Activated CD4-positive, alpha-beta memory T cell treated with anti-CD3 and anti-CD28 coated beads for 36 hours (primary cell): ENCODE results near the gene ZMIZ1. TPM values are rescaled to one million over a fixed set of nuclear protein-coding genes. Genes with fewer than 3 reads are reported as not detected.

ENCODE experiments used
- CTCF ChIA-PET: fragments of 350-600 bp; sonication (Branson Sonifier 250); formaldehyde crosslinking; loops from one replicate; lab custom pipeline; 2021; ENCODE audit warnings: antibody characterized with exemption, inconsistent platforms; lab: Charles Lee
- POLR2A ChIA-PET: fragments of 350-600 bp; sonication (Branson Sonifier 250); formaldehyde crosslinking; loops from one replicate; lab custom pipeline; 2021; ENCODE audit warnings: antibody characterized with exemption; lab: Charles Lee
- DNase-seq: peaks from one replicate; pipeline ENCODE4 v3.0.0-alpha.2; 2020
- H3K27ac Mint-ChIP-seq: one replicate; pipeline ENCODE4 v1.8.0; 2021; ENCODE audit warnings: mixed read lengths
- H3K27me3 Mint-ChIP-seq: one replicate; pipeline ENCODE4 v1.8.0; 2021; ENCODE audit warnings: mixed read lengths
- H3K36me3 Mint-ChIP-seq: one replicate; pipeline ENCODE4 v1.8.0; 2021; ENCODE audit warnings: mixed read lengths
- H3K4me1 Mint-ChIP-seq: one replicate; pipeline ENCODE4 v1.8.0; 2021; ENCODE audit warnings: low read depth, mixed read lengths
- H3K4me3 Mint-ChIP-seq: one replicate; pipeline ENCODE4 v1.8.0; 2021; ENCODE audit warnings: mild to moderate bottlenecking, mixed read lengths
- H3K9me3 Mint-ChIP-seq: one replicate; pipeline ENCODE4 v1.8.0; 2021; ENCODE audit warnings: mixed read lengths
- intact Hi-C: fragments of 100-400 bp; cut with micrococcal nuclease; formaldehyde crosslinking; loops from one replicate; pipeline ENCODE4 v1.15.1; 2023
- total RNA-seq, 2 experiments: library from RNA; stranded (reverse); gene quantifications; one replicate each; pipeline ENCODE4 v1.2.3, GENCODE V29; 2021

Gene ZMIZ1
- total RNA-seq, 2 experiments from 2014 or later = 28.5 to 29.2 TPM

GRCh38 chr10:79179164-79179956, 110.6 kb downstream of the ZMIZ1 start:
- Mint-ChIP-seq H3K36me3 (no peaks in the 10 kb centered on the region), H3K27me3 (no peaks in the 10 kb centered on the region), H3K9me3 (no peaks in the 10 kb centered on the region), H3K27ac (no peak overlapping the region), H3K4me3 (no peak overlapping the region), H3K4me1 (no peaks in the 10 kb centered on the region)
- intact Hi-C loops = no loop called here
- ChIA-PET CTCF (no interaction called here), POLR2A (no interaction called here)
- no peak for DNase-seq

GRCh38 chr10:79179957-79180309, 111.2 kb downstream of the ZMIZ1 start:
- Mint-ChIP-seq H3K4me1 (no peaks in the 10 kb centered on the region), H3K9me3 (no peaks in the 10 kb centered on the region), H3K27ac (no peak overlapping the region), H3K36me3 (no peaks in the 10 kb centered on the region), H3K4me3 (no peak overlapping the region), H3K27me3 (no peaks in the 10 kb centered on the region)
- POLR2A ChIA-PET = no interaction called here
- intact Hi-C loops = no loop called here
- DNase-seq = no peak
- CTCF ChIA-PET = no interaction called here

- Mint-ChIP-seq H3K9me3 (no peaks in the 10 kb centered on the region), H3K27me3 (no peaks in the 10 kb centered on the region), H3K36me3 (no peaks in the 10 kb centered on the region), H3K4me3 (no peak overlapping the region), H3K4me1 (no peaks in the 10 kb centered on the region), H3K27ac (no peak overlapping the region)
- POLR2A ChIA-PET = no interaction called here
- no peak for DNase-seq
- intact Hi-C loops = no loop called here
- CTCF ChIA-PET = no interaction called here
Measured at GRCh38 chr10:79180414-79181221, 111.9 kb downstream of the ZMIZ1 start.

GRCh38 chr10:79181227-79181626, 112.5 kb downstream of the ZMIZ1 start:
- H3K9me3 Mint-ChIP-seq = no peaks in the 10 kb centered on the region
- H3K27ac Mint-ChIP-seq = no peak overlapping the region
- no peaks in the 10 kb centered on the region for H3K4me1 Mint-ChIP-seq
- no peak overlapping the region for H3K4me3 Mint-ChIP-seq
- intact Hi-C loops = no loop called here
- ChIA-PET CTCF (no interaction called here), POLR2A (no interaction called here)
- no peak for DNase-seq
- H3K27me3 Mint-ChIP-seq = no peaks in the 10 kb centered on the region
- no peaks in the 10 kb centered on the region for H3K36me3 Mint-ChIP-seq

- no peak for DNase-seq
- CTCF ChIA-PET = interaction anchor here (0.7 kb wide), 1 partner anchor 14 kb away, joined by 4 read pairs; no protein-coding TSS in a partner anchor
- H3K27me3 Mint-ChIP-seq = no peaks in the 10 kb centered on the region
- no peak overlapping the region for H3K4me3 Mint-ChIP-seq
- POLR2A ChIA-PET = no interaction called here
- no peaks in the 10 kb centered on the region for H3K9me3 Mint-ChIP-seq
- intact Hi-C loops = no loop called here
- H3K27ac Mint-ChIP-seq = no peak overlapping the region
- no peaks in the 10 kb centered on the region for H3K4me1 Mint-ChIP-seq
- H3K36me3 Mint-ChIP-seq = no peaks in the 10 kb centered on the region
Measured at GRCh38 chr10:79181698-79182521, 113.1 kb downstream of the ZMIZ1 start.

GRCh38 chr10:79182781-79183467, 114.2 kb downstream of the ZMIZ1 start:
- intact Hi-C loops = no loop called here
- Mint-ChIP-seq H3K27ac (no peak overlapping the region), H3K4me1 (no peaks in the 10 kb centered on the region), H3K9me3 (no peaks in the 10 kb centered on the region), H3K36me3 (no peaks in the 10 kb centered on the region), H3K27me3 (no peaks in the 10 kb centered on the region), H3K4me3 (no peak overlapping the region)
- CTCF ChIA-PET = interaction anchor here (2.2 kb wide), 1 partner anchor 12 kb away, joined by 11 read pairs; no protein-coding TSS in a partner anchor
- POLR2A ChIA-PET = no interaction called here
- no peak for DNase-seq

- no peak for DNase-seq
- POLR2A ChIA-PET = no interaction called here
- Mint-ChIP-seq H3K4me1 (no peaks in the 10 kb centered on the region), H3K27ac (no peak overlapping the region), H3K27me3 (no peaks in the 10 kb centered on the region), H3K36me3 (no peaks in the 10 kb centered on the region), H3K9me3 (no peaks in the 10 kb centered on the region), H3K4me3 (no peak overlapping the region)
- intact Hi-C loops = no loop called here
- CTCF ChIA-PET = interaction anchor here (2.2 kb wide), 1 partner anchor 11 kb away, joined by 11 read pairs; no protein-coding TSS in a partner anchor
Measured at GRCh38 chr10:79183468-79183865, 114.7 kb downstream of the ZMIZ1 start.

- no peaks in the 10 kb centered on the region for H3K4me1 Mint-ChIP-seq
- DNase-seq = no peak
- no peak overlapping the region for H3K4me3 Mint-ChIP-seq
- no peaks in the 10 kb centered on the region for H3K36me3 Mint-ChIP-seq
- intact Hi-C loops = no loop called here
- POLR2A ChIA-PET = no interaction called here
- H3K27me3 Mint-ChIP-seq = no peaks in the 10 kb centered on the region
- CTCF ChIA-PET = interaction anchor here (2.2 kb wide), 1 partner anchor 11 kb away, joined by 11 read pairs; no protein-coding TSS in a partner anchor
- no peaks in the 10 kb centered on the region for H3K9me3 Mint-ChIP-seq
- no peak overlapping the region for H3K27ac Mint-ChIP-seq
Measured at GRCh38 chr10:79184145-79184625, 115.4 kb downstream of the ZMIZ1 start.

- Mint-ChIP-seq H3K27me3 (no peaks in the 10 kb centered on the region), H3K4me1 (no peaks in the 10 kb centered on the region), H3K36me3 (no peaks in the 10 kb centered on the region), H3K27ac (no peak overlapping the region), H3K9me3 (no peaks in the 10 kb centered on the region), H3K4me3 (no peak overlapping the region)
- ChIA-PET POLR2A (no interaction called here), CTCF (interaction anchor here (2.2 kb wide), 1 partner anchor 10 kb away, joined by 11 read pairs; no protein-coding TSS in a partner anchor)
- intact Hi-C loops = no loop called here
- DNase-seq = no peak
Measured at GRCh38 chr10:79184657-79185056, 115.9 kb downstream of the ZMIZ1 start.

- H3K27ac Mint-ChIP-seq = no peak overlapping the region
- H3K36me3 Mint-ChIP-seq = no peaks in the 10 kb centered on the region
- intact Hi-C loops = no loop called here
- no peaks in the 10 kb centered on the region for H3K9me3 Mint-ChIP-seq
- no peak overlapping the region for H3K4me3 Mint-ChIP-seq
- POLR2A ChIA-PET = no interaction called here
- DNase-seq = no peak
- H3K4me1 Mint-ChIP-seq = no peaks in the 10 kb centered on the region
- CTCF ChIA-PET = interaction anchor here (2.2 kb wide), 1 partner anchor 10 kb away, joined by 11 read pairs; no protein-coding TSS in a partner anchor
- H3K27me3 Mint-ChIP-seq = no peaks in the 10 kb centered on the region
Measured at GRCh38 chr10:79185067-79185774, 116.5 kb downstream of the ZMIZ1 start.

GRCh38 chr10:79185796-79186374, 117.1 kb downstream of the ZMIZ1 start:
- H3K4me3 Mint-ChIP-seq = no peak overlapping the region
- ChIA-PET CTCF (no interaction called here), POLR2A (no interaction called here)
- H3K9me3 Mint-ChIP-seq = no peaks in the 10 kb centered on the region
- H3K27ac Mint-ChIP-seq = no peak overlapping the region
- no peaks in the 10 kb centered on the region for H3K27me3 Mint-ChIP-seq
- intact Hi-C loops = no loop called here
- DNase-seq = no peak
- no peaks in the 10 kb centered on the region for H3K4me1 Mint-ChIP-seq
- no peaks in the 10 kb centered on the region for H3K36me3 Mint-ChIP-seq
